ENCODE data around the gene FERMT1.

The FERMT1 gene

DNA sequence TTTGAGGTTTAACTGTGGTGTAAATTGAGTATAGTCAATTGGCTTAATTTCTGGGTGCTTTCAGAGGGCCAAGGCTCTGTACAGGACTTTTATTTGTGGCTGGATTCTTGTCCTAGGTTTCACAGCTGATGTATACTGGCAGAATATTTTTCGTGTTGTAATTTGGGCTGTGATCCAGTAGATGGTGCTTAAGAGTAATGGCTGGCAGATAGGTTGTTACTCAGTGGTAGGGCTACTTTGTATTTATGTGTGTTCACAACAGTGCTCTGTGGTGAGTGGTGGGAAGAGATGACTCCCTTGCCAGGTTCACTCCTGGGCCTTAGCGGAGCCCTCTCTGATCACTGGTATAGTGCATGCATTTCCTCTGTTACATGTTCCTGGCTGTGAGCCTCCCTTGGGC, 34.5 kb upstream of the FERMT1 start:
- Histone ChIP-seq H3K4me3 (replicated peaks; ENCODE audit: insufficient read depth, low read length) (no peak overlapping the region), H3K27ac (replicated peaks) (no peak overlapping the region), H3K27me3 (ENCODE audit: insufficient read depth, poor library complexity, severe bottlenecking) (peaks cover 6% of the 10 kb centered on the region)
- TF ChIP-seq, protein P1, sequence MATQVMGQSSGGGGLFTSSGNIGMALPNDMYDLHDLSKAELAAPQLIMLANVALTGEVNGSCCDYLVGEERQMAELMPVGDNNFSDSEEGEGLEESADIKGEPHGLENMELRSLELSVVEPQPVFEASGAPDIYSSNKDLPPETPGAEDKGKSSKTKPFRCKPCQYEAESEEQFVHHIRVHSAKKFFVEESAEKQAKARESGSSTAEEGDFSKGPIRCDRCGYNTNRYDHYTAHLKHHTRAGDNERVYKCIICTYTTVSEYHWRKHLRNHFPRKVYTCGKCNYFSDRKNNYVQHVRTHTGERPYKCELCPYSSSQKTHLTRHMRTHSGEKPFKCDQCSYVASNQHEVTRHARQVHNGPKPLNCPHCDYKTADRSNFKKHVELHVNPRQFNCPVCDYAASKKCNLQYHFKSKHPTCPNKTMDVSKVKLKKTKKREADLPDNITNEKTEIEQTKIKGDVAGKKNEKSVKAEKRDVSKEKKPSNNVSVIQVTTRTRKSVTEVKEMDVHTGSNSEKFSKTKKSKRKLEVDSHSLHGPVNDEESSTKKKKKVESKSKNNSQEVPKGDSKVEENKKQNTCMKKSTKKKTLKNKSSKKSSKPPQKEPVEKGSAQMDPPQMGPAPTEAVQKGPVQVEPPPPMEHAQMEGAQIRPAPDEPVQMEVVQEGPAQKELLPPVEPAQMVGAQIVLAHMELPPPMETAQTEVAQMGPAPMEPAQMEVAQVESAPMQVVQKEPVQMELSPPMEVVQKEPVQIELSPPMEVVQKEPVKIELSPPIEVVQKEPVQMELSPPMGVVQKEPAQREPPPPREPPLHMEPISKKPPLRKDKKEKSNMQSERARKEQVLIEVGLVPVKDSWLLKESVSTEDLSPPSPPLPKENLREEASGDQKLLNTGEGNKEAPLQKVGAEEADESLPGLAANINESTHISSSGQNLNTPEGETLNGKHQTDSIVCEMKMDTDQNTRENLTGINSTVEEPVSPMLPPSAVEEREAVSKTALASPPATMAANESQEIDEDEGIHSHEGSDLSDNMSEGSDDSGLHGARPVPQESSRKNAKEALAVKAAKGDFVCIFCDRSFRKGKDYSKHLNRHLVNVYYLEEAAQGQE (IDR thresholded peaks at IDR 0.05; ENCODE audit: insufficient replicate concordance, low read depth) = no peak
- no peak for TF ChIP-seq POLR2AphosphoS5 (IDR thresholded peaks at IDR 0.05; ENCODE audit: low read depth)
- TF ChIP-seq, protein P2, sequence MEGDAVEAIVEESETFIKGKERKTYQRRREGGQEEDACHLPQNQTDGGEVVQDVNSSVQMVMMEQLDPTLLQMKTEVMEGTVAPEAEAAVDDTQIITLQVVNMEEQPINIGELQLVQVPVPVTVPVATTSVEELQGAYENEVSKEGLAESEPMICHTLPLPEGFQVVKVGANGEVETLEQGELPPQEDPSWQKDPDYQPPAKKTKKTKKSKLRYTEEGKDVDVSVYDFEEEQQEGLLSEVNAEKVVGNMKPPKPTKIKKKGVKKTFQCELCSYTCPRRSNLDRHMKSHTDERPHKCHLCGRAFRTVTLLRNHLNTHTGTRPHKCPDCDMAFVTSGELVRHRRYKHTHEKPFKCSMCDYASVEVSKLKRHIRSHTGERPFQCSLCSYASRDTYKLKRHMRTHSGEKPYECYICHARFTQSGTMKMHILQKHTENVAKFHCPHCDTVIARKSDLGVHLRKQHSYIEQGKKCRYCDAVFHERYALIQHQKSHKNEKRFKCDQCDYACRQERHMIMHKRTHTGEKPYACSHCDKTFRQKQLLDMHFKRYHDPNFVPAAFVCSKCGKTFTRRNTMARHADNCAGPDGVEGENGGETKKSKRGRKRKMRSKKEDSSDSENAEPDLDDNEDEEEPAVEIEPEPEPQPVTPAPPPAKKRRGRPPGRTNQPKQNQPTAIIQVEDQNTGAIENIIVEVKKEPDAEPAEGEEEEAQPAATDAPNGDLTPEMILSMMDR (IDR thresholded peaks at IDR 0.05; ENCODE audit: insufficient read depth, low read length) = no peak
- TF ChIP-seq GABPA (IDR thresholded peaks at IDR 0.05; ENCODE audit: low read depth) = no peak
- TF ChIP-seq SPI1 (IDR thresholded peaks at IDR 0.05; ENCODE audit: borderline replicate concordance, low read depth) = no peak
- no peak for DNase-seq (ENCODE audit: low read depth in 1 of 2, low spot score in 1 of 2)

DNA sequence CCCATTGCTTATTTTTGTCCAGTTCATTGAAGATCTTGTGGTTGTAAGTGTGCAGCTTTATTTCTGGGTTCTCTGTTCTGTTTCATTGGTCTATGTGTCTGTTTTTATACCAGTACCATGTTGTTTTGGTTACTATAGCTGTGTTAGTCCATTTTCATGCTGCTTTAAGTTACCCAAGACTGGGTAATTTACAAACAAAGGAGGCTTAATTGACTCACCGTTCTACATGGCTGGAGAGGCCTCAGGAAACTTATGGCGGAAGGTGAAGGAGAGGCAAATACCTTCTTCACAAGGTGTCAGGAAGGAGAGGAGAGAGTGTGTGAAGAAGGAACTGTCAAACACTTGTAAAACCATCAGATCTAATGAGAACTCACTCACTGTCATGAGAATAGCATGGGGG, 29.9 kb upstream of the FERMT1 start:
- DNase-seq (ENCODE audit: low read depth in 1 of 2, low spot score in 1 of 2) = no peak
- Histone ChIP-seq H3K27ac (replicated peaks) (no peak overlapping the region), H3K27me3 (ENCODE audit: insufficient read depth, poor library complexity, severe bottlenecking) (no peaks in the 10 kb centered on the region), H3K4me3 (replicated peaks; ENCODE audit: insufficient read depth, low read length) (no peak overlapping the region)
- TF ChIP-seq GABPA (IDR thresholded peaks at IDR 0.05; ENCODE audit: low read depth) = no peak
- TF ChIP-seq, protein P1 (IDR thresholded peaks at IDR 0.05; ENCODE audit: insufficient replicate concordance, low read depth) = no peak

DNA sequence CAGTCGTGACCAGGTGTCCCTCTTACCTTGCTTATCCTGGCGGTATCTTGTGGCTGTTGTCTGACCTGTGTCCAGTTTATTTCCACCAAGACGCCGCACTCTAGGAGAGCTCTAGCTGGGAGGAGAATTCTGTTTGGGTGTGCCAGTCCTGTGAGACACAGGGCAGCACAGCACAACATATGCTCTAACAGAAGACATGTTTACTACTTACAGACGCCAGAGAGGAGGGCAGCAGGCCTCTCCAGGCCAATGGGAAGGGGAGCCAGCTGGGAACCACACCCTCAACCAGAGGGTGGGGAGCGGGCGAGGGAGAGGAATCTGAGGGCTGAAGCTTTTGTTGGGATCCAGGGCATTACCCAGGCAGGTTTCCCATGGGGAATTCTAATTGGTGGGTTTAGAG, 25.2 kb upstream of the FERMT1 start:
- no peak for DNase-seq (ENCODE audit: low read depth in 1 of 2, low spot score in 1 of 2)
- Histone ChIP-seq H3K4me3 (replicated peaks; ENCODE audit: insufficient read depth, low read length) (no peak overlapping the region), H3K27me3 (ENCODE audit: insufficient read depth, poor library complexity, severe bottlenecking) (no peaks in the 10 kb centered on the region), H3K27ac (replicated peaks) (no peak overlapping the region)
- no peak for TF ChIP-seq GABPA (IDR thresholded peaks at IDR 0.05; ENCODE audit: low read depth)
- TF ChIP-seq, protein P1 (IDR thresholded peaks at IDR 0.05; ENCODE audit: insufficient replicate concordance, low read depth) = no peak
- TF ChIP-seq, protein P2 (IDR thresholded peaks at IDR 0.05; ENCODE audit: insufficient read depth, low read length) = no peak
- no peak for TF ChIP-seq POLR2AphosphoS5 (IDR thresholded peaks at IDR 0.05; ENCODE audit: low read depth)
- TF ChIP-seq SPI1 (IDR thresholded peaks at IDR 0.05; ENCODE audit: borderline replicate concordance, low read depth) = no peak

Measured in HL-60 (cell line).